HG02981 (cell line): ENCODE results near the gene TBC1D25.

Experiments
- ATAC-seq: cut with Tn5 transposase; IDR thresholded peaks from one replicate; pipeline ENCODE4 v1.9.1; 2021; ENCODE audit warnings: mild to moderate bottlenecking, moderate library complexity; ENCODE audit not compliant: unreplicated experiment

Gene TBC1D25

DNA sequence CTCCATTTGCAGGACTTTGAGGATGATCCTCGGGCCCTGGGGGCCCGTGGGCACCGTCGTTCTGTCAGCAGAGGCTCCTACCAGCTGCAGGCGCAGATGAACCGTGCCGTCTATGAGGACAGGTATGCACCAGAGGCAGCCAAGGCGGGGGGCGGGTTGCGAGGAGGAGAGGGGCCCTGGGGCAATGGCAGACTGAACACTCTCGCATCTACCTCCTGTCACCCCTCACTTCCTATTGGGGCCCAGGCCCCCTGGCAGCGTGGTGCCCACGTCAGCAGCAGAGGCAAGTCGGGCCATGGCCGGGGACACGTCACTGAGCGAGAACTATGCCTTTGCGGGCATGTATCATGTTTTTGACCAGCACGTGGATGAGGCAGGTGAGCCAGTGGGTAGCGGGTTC is 59.8 kb downstream of the TBC1D25 start:
- ATAC-seq = no peak

DNA sequence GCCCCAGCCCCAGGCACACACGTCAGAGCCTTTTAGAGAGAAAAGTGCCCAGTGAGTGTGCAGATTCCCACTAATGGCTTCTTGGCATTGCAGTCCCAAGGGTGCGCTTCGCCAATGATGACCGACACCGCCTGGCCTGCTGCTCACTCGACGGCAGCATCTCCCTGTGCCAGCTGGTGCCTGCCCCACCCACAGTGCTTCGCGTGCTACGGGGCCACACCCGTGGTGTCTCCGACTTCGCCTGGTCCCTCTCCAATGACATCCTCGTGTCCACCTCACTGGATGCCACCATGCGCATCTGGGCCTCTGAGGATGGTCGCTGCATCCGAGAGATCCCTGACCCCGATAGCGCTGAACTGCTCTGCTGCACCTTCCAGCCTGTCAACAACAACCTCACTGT is 60.7 kb downstream of the TBC1D25 start:
- no peak for ATAC-seq

DNA sequence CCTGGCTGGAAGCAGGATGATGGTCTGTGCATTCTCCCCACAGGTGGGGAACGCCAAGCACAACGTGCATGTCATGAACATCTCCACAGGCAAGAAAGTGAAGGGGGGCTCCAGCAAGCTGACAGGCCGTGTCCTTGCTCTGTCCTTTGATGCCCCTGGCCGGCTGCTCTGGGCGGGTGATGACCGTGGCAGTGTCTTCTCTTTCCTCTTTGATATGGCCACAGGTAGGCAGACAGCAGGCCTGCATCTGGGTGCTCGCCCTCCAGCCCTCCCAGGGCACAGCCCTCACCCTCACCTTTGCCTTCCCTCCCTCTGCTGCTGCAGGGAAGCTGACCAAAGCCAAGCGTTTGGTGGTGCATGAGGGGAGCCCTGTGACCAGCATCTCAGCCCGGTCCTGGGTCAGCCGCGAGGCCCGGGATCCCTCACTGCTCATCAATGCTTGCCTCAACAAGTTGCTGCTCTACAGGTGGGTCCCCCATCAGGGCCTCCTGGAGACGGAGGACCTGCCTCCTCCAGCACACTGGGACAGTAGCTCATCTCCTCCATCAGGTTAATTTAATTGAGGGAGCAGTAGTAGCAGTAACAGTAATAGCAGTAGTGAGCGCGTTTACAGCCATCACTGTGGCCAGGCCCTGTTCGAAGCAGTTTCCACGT is 62.4 kb downstream of the TBC1D25 start:
- no peak for ATAC-seq

DNA sequence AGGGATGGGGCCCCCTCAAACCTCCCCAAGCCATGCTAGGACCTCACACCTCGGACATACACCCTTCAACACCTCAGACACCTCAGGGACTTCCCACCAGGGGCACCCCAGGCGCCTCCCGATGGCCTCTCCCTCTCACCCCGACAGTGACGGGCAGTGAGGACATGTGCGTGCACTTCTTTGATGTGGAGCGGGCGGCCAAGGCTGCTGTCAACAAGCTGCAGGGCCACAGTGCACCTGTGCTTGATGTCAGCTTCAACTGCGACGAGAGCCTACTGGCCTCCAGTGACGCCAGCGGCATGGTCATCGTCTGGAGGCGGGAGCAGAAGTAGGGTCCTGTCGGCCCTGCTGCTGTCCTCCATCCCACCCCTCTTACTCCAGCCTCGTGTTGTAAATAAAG is 65.2 kb downstream of the TBC1D25 start:
- no peak for ATAC-seq

DNA sequence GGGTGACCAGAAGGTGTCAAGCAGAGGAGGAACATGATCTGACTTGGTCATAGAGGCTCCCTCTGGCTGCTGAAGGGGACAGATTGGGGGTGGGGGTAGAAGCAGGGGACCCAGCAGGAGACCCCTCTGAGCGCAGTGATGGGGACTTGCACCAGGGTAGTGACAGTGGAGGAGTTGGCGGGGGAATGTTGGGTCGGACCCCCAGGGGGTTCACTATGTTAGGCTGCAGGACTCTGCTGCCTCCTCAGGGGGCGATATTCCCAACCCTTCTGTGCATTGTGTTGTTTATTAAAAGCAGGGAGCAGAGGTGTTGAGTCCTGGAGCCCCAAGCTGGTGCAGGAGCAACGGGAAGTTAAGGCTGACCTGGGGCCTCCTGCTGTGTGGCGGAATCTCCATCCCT is 66.6 kb downstream of the TBC1D25 start:
- ATAC-seq = no peak

DNA sequence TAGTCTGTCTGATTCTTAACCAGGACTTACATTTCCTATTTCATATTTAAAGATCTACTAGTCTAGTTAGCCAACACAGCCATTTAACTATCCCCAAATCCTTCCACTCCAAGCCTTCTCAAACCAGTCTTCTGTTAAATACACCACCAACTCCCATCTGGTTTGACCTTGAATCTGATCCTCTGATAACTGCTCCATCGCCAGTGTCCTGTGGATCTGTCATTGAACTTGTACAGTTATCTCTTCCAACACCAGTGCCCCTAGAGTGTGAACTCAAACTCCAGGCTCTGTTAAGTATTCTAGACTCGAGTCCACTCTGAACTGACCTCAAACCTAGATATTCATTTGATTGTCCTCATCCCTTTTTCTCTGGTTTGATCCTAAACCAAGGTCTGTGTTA is 72.2 kb downstream of the TBC1D25 start:
- no peak for ATAC-seq
